Fibroblast of lung (primary cell): ENCODE results near the gene NHSL2.

Experiments used
- CTCF ChIP-seq, 2 donors: IDR thresholded peaks in 1 of 2; conservative IDR thresholded peaks in 1 of 2; 1 replicate in 1 of 2; 2 replicates in 1 of 2; pipeline ENCODE4 v1.5.1; 2011 to 2012; ENCODE audit warnings: low read length in 2 of 2, control low read depth in 1 of 2, inconsistent platforms in 1 of 2, low read depth in 1 of 2, mild to moderate bottlenecking in 1 of 2
- EZH2 ChIP-seq: IDR thresholded peaks from 2 replicates; pipeline ENCODE4 v1.5.1; 2012; ENCODE audit warnings: low read length, control low read depth, mild to moderate bottlenecking; ENCODE audit errors: missing control alignments

- TF ChIP-seq CTCF (conservative IDR thresholded peaks at IDR 0.05 in 1 of 2, IDR thresholded peaks at IDR 0.05 in 1 of 2; ENCODE audit: low read depth in 1 of 2, low read length in 2 of 2): no peak
- no peak for TF ChIP-seq EZH2
Observed at GRCh38 chrX:71895607-71896006, 15.0 kb upstream of the NHSL2 start.
